GM12865 (cell line): ENCODE data around the gene FAM89B.

Experiments used
- DNase-seq: peaks from one replicate; pipeline ENCODE4 v3.0.0; 2010; ENCODE audit warnings: low read depth
- H3K4me3 ChIP-seq: 2 replicates; pipeline ENCODE4 v1.5.1; 2011; ENCODE audit warnings: mild to moderate bottlenecking, low read depth, low read length, control low read depth
- CTCF ChIP-seq: IDR thresholded peaks from 2 replicates; pipeline ENCODE4 v1.5.1; 2011; ENCODE audit warnings: low read length, control low read depth, low read depth, inconsistent platforms; ENCODE audit not compliant: insufficient read depth; ENCODE audit errors: missing control alignments

The FAM89B gene

DNA sequence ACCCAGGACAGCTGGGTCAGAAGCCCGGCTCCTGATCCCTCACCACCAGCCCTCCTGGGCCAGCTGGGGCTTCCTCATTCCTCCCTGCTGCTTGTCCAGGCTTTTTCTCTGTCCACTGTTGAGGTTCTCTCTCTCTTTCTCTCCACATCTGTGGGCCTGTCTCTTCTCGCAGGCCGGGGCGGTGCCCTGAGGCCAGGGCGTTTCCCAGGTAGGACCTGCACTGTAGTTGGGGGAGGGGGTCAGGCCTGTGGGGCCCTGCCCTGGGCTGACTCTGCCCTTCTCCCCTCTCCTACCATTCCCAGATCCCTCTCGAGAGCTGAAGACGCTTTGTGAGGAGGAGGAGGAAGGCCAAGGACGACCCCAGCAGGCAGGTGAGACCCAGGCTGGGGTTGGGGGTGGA, 8.4 kb downstream of the FAM89B start:
- no peak for DNase-seq

GRCh38 chr11:65581928-65582327, 9.6 kb downstream of the FAM89B start:
- DNase-seq: no peak
- H3K4me3 ChIP-seq: no peak overlapping the region
- TF ChIP-seq CTCF: no peak

More for the DNA sequence above, 8.4 kb downstream of the FAM89B start:
- no peak for TF ChIP-seq CTCF
- H3K4me3 ChIP-seq: no peak overlapping the region

DNA sequence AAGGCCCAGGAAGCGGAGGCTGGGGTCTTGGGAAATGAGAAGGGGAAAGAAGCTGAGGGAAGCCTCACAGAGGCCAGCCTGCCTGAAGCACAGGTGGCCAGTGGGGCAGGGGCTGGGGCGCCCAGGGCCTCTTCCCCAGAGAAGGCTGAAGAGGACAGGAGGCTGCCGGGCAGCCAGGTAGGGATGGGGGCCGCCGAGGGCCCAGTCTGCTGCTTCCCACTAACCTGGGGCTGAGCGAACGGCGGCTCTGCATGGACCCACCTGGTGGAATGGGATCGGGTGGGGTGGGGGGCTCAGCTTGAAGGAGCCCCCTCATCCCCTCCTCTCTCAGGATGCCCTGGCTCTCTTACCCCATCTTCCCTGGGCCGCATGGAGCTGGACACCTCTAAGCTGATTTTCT, 11.3 kb downstream of the FAM89B start:
- no peak overlapping the region for H3K4me3 ChIP-seq
- no peak for DNase-seq
- no peak for TF ChIP-seq CTCF

- TF ChIP-seq CTCF: no peak
- no peak overlapping the region for H3K4me3 ChIP-seq
- DNase-seq: no peak
Observed at GRCh38 chr11:65584106-65584505, 11.8 kb downstream of the FAM89B start.

DNA sequence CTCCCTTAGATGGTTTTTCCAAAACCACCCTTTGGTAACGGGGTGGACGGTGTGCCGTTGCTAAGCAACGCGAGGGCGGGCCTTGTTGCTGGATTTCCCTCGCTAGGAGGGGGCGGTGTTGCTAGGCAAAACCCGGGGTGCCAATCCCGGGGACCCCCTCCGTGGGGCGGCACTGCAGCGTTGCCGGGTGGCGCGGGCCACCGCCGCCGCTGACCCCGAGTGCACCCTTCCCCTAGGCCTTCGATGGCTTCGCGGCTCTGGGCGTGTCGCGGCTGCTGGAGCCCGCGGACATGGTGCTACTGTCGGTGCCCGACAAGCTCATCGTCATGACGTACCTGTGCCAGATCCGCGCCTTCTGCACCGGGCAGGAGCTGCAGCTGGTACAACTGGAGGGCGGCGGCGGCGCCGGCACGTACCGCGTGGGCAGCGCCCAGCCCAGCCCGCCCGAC, 12.4 kb downstream of the FAM89B start:
- no peak overlapping the region for H3K4me3 ChIP-seq
- no peak for DNase-seq
- TF ChIP-seq CTCF: no peak

DNA sequence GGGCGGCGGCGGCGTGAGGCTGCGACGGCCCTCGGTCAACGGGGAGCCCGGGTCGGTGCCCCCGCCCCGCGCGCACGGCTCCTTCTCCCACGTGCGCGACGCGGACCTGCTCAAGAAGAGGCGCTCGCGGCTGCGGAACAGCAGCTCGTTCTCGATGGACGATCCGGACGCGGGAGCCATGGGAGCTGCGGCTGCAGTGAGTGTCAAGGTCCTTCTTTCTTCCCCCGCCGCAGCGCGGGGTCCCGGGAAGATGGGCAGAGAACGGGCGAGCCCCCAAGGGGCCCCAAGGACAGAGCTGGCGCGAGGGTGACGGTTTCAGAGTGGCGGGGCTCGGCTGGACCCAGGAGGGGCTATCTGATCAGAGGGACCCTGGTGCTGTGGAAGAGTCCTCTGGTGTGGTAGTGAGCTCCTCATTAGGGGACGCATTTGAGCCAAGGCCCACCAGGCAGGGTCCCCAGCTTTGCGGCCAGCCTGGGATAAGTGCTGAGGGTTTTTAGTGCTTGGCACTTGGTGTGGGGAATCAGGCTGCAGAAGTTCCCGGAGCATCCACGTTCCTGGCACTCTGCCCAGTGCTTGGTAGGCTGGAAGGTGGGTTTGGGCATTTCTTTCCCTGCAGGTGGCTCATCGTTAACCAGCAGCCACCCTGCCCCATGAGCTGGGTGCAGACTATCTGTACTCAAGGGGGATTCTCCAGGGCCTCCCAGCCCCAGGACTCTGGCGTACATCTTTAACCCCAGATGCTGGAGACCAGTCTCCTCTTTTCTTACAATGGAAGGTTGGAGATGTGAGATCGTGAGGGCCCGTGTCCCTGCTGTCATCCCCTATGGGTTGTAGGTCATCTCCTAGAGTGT, 13.3 kb downstream of the FAM89B start:
- TF ChIP-seq CTCF: no peak
- DNase-seq: no peak
- H3K4me3 ChIP-seq: no peak overlapping the region

GRCh38 chr11:65586247-65586630, 13.9 kb downstream of the FAM89B start:
- peak overlapping the region; percentile 34; the same call in 1 of the 2 replicates for H3K4me3 ChIP-seq
- TF ChIP-seq CTCF: no peak
- DNase-seq: no peak
